HUDEP-2 (cell line): ENCODE data around the gene C16orf95.
"Not testable (repeated sequence)": the region's sequence is repeated elsewhere in the genome, so short reads cannot be mapped to it uniquely, and the experiment has no call there.

Experiments
- DNase-seq, 76 experiments: peaks; one replicate each; lab custom pipeline; 2025; ENCODE audit not compliant: unreplicated experiment in 76 of 76; lab: John Stamatoyannopoulos, UW

Gene C16orf95

DNA sequence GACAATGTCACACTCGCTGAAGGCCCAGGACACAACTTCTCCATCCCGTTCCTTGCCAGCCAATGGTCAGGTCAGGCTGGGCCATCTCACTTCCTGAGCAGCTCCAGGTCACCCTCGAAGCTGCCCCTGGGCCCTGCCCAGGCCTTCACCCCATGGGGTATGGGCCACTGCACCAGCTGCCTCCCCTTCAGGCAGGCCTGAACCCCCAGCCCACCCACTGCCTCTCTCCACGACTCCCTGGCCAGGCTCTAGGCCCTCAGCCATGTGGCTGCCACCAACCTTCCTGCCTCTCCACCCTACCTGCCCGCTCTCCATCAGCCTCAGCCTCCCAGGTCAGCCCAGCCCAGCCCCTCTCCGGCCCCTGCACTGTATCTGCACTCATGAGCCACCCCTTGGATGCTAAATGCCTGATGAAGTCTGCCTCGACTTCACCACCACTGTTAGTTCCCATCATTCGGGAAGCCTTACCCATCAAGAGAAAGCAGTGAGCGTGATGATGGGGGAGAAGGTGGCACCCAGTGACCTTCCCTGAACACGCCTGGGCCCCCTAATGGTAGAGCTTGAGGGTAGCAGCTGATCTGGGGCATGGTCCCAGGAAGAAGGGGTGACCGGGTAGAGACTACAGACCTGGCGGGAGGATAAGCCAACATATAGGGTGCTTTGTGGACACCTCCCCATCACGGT is 30.9 kb upstream of the C16orf95 start:
- no peak for DNase-seq

DNA sequence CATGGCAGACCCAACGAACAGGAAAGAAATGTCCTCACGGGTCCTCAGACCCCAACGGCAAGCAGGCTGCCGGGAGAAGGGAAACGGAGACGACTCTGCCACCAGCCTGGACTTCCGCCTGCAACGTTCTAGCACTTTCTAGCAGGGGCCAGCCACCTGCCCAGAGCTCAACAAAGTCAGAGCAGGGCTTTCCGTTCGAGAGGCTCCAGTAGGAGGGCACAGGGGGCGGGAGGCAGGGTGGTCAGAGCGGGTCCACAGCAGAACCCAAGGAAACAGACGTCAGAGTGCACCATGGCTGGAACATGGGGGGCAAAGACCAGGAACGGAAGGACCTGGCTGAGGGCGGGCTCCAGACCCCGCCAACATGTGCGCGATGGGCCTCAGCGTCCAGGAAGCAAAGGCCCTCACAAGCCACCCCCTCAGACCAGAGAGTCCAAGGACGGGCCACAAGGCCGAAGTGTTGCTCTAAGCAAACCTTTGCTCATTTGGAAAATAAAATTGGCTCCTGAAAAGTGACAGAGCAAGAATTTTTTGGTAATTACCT is 29.4 kb upstream of the C16orf95 start:
- no peak for DNase-seq

DNA sequence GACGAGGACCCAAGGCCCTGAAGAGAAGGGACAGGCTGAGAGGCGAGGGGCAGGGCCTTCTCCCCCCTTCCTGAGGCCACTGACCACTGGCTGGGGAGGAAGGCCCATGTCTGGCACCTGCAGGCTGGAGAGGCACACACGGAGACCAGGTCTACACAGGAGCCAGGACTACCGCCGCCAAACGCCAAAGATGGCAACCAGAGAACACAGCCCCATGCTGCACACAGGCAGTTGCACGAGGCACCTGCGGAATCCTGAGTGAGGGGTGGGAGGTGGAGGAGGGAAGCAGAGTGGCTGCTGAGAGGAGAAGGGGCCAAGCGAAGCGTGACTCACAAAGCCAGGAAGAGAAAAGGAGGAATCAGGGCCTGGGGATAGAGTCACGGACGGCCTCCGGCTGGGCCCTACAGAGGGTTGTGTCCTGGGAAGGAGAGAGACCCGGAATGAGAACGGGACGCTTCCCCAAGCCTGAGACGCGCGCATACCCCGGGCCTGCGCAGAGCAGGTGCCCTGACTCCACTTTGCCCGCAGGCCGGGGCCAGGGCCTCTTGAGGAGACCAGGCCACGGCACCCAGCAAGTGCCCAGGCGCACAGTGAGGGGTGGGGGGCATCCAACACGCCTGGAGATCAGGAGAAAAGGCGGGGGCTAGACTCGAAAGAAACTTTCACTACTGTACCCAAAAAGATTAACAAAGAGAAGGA is 28.7 kb upstream of the C16orf95 start:
- no peak for DNase-seq

DNA sequence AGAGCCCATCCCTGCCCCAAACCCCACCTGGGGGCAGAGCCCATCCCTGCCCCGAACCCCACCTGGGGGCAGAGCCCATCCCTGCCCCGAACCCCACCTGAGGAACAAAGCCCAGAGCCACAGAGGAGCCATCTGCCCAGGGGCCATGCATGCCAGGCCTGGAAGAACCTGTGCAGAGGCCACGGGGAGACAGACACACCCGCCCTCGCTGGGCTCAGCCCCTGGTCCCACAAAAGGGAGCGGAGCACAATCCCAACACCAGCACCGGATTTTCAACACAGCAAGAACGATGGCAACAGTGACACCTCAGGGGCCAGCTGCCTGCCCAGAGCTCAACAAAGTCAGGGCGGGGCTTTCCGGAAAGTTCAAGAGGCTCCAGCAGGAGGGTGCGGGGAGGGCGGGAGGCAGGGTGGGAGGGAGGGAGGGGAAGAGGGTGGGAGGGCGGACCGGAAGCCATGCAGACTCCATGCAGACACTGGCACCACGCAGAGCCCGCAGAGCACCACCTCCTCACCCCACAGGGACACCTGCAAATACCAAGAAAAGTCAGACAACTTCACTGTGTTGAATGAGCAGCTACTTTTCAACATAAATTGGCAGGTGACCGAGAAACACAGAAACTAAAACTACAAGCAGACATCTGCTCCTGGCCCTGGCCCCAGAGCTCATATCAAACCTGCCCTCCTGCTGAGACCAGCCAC is 27.9 kb upstream of the C16orf95 start:
- no peak for DNase-seq

DNA sequence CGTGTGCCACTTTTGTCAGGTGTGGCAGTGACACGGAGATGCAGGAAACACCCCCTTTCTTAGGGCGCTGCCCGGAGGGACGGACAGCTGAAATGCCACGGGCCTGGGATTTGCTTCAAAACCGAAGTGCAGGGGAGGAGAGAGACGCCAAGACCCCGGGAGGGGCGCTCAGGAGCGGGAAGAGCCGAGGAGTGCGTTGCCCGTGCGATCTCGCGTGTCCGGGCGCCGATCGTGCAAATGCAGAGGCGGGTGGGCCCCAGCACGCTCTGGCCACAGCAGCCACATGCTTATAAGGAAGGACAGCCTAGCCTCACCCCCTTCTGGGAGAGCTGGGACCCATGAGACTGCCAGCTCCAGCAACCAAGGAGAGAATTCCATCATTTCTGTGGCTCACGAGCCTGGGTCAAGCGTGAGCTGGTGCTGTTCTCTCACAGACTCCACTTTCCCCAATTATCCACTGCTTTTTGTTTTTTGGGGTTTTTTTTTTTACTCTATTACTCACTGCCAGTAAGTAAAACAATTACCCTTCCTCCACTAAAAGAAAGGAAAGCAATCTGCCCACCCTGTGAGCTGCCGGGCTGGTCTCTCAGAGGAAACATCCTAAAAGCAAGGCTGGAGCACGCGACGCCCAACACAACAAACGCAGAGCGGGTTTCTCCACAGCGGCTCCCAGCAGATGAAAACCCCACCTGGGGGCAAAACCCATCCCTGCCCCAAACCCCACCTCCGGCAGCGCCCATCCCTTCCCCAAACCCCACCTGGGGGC is 27.2 kb upstream of the C16orf95 start:
- no peak for DNase-seq

DNA sequence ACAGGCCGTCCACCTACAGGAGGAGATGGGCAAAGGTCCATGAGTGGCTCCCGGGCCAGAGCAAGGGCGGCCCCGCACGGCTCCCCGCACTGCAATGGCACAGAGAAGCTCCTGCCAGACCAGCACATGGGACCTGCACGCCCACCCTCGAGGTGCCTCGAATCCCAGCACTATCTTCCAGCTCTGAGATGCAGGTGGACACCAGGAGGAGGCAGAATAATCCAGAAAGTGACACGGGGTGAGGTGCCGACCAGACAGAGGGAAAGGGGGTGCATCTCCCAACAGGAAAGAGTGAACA is 26.5 kb upstream of the C16orf95 start:
- no peak for DNase-seq

DNA sequence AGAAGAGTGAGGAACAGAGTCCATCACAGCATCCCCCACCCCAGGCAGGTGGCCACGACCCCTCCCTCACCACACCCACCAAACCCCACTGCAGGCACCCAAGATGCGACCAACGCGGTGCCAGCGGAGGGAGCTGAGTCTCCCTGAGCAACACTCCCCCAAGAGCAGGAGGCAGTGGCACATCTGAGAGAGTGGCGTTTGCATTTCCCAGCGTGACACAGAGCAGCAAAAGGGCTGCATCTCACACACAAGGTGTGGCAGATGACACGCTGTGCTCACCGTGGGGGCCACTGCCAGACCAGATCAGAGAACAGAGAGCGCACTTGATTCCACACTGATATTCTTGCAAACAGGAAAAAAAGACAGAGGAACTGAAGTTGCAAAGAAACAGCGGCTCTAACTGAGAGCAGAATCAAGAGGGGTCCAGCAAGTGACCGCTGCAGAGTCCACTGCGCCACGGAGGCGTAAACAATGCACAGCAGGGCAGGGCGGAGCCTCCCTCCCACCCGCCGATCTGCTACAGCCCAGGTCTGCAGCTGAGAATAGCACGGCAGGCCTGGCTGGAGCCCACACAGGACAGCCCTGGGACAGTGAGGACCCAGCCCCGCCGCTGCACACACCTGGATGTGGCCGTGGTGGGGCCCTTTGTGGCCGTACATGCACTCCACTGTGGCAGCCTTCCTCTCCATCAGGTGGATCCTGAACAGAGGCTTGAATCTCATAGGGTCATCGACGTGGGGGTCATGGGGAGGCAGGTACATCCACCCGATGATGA is 26.0 kb upstream of the C16orf95 start:
- no peak for DNase-seq

DNA sequence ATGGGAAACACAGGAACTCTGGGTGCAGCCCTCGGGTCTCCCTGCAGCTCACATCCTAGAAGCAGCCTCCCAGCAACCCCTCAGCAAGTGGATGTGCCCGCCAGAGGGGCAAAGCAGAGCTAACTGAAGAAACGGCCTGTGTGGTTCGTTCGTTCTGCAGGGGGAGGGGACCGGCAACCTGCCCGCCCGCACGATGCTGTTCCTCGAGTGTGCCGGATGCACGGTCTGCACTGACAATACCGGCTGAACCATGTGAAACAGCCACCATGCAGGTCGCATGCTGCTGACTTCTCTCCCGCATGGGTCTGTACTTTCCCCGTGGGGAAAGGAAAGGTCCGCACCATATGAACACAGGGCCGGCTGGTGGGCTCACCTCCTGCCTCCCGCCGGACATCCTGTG is 25.3 kb upstream of the C16orf95 start:
- DNase-seq, result no peak

DNA sequence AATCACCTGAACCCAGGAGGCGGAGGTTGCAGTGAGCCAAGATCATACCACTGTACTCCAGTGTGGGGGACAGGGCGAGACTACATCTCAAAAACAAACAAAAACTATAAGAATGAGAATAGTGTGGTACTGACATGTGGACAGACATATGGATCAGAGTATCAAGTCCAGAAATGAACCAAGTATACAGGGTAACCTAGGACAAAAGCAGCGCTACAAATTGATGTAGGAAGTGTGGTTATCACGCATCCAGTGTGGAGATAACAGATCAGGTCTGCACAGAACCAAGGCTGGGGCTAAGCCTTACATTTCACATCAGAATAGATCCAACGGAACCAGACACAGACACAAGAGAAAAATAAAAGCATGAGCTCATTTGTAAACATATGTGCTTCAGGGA is 23.0 kb upstream of the C16orf95 start:
- no peak for DNase-seq

DNA sequence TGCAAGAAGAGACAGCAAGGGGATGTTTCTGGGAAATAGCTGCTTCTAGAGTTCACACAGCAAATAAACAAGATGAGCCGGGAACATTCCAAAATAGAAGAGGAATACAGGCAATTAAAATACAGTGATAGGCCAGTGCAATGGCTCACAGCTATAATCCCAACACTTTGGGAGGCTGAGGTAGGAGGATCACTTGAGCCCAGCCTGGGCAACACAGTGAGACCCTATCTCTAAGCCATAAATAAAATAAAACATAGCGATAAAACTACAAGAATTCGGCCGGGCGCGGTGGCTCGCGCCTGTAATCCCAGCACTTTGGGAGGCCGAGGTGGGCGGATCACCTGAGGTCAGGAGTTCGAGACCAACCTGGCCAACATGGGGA is 22.5 kb upstream of the C16orf95 start:
- DNase-seq, result not testable (repeated sequence)

DNA sequence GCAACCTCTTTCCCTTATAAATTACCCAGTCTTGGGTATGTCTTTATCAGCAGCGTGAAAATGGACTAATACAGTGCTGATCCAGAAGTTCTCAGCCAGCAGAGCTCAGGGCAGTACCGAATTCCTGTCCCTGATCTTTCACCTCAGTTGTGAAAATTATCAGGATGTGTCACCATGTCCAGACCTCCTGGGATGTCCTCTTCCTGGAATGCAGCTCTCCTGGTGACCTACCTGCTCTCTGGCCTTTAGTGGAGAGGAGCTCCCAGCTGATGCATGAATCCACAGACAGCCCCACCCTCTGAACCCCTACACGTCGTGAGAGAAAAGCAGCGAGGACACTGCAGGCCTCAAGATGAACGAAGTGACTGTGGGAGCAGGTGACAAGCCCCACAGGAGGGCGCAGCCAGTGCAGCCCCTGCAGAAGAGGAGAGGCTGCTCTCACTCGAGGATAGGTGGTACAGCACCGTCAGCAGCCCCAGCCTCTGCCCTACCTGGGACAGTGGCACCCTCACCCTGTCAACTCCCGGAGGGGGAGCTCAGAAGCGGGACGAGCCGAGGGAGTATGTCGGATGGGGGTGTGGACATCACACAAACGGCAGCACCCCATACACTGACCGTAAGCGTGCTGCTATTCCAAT is 22.0 kb upstream of the C16orf95 start:
- DNase-seq, result no peak

DNA sequence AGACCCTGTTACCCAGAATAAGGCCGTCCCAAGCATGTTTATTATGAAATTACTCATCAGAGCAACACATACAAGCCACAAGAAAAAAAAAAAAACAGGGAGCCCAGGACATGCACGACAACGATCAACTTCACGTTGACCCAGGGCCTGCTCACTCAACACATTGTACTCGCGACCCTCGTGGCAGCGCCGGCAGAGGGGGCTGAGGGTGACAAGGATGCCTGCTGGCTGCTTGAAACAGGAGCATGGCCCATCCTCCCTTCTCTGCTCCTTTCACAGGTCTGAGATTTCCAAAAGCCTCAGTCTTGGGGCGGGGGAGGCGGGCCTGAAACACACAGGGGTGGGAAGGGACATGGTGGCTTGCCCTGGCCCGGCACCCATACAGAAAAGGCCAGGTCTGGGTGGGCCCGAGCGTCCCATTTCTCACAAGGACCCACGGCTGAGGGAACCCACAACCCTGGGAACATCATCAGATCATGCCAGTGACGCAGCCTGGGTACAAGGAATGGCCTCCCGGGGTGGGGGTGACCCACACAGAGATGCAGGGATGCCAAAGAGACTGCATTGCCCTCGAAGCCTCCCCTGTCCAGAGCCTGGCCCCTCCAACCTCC is 21.1 kb upstream of the C16orf95 start:
- no peak for DNase-seq

DNA sequence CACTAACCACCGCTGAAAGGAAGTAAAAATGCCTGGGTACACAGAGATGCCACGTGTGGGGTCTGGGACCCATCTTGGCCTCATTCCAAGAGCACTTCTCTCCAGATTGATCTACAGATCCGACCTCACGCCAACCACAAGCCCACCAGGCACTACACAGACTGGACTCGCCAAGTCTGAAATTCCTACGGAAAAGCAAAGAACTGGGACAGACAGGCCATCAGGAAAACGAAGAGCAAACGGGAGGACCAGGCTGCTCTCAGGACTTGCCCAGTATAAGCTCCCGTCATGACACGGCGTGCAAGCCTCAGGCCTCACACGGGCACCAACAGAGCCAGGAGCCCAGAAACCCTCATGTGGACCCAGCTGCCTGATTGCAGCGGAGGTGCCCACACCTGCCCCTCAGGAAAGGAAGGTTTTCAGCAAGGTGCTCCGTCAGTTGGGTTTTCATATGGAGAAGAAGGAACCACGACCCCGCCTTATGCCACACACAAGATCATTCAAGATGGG is 20.1 kb upstream of the C16orf95 start:
- no peak for DNase-seq

DNA sequence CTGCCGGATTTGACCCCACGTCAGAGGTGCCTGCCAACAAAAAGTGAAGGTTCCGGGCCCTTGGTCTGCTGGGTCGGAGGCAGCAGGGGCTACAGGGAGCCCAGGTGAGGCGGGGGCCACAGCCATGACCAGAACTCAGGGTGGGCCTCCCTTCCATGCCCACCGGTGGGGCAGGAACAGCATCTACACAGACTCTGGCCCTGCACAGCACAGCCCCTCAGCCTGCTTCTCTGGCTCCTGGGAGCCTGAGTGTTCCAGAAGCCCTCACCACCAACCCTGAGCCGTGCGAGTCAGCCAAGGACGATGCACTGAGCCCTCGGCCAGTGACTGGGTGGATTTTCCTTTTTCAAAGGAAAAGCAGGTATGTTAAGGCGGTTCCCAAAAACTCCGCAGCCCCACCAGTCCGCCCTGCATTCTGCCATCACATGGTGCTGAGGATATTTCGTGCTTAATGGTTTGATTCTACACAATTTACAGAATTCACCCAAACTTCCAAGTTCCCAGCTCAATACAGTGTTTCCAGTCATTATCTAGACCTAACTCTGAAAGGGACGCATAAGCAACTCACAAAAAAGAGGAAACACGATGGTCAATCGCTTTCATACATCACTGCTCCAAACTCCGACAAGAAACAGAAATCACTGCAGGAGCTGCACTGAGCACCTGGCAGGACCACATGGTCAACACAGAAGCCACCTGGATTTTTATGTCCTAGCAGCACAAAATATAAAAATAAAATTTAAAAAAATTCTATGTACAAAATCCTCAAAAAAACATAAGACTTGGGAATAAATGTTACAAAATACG is 19.4 kb upstream of the C16orf95 start:
- DNase-seq, result no peak

DNA sequence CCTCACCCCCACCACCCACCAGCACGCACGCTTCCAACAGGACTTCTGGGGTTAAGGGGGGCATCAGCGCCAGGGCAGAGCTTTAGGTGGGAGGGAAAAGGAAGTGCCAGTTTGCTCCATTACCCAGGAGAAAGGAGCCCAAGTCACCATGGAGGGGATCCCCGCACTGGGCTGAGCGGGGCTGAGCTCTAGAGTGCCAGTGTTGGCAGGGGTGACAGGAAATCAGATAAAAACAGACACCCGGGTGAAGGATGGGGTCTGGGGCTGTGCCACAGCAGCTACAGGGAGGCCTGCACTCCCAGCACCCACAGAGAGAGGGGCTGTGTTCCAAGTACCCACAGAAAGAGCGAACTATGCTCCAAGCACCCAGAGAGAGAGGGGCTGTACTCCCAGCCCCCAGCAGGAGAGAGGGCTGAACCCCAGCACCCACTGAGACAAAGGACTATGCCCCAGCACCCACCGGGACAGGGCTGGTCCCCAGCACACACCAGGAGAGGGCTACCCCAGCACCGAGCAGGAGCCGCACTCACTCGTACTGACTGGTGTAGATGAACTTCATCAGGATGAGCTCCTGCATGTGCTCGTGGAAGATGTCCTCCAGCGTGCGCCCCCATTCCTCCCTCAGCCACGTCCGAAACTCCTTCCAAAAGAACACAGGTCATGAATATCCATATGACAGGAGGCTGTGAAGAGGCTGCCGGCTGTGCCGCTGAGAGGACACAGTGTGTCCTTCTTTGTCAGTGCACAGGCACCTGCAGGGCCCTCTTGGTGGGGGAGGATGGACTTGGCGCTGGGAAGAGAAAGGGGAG is 18.6 kb upstream of the C16orf95 start:
- DNase-seq, result no peak

DNA sequence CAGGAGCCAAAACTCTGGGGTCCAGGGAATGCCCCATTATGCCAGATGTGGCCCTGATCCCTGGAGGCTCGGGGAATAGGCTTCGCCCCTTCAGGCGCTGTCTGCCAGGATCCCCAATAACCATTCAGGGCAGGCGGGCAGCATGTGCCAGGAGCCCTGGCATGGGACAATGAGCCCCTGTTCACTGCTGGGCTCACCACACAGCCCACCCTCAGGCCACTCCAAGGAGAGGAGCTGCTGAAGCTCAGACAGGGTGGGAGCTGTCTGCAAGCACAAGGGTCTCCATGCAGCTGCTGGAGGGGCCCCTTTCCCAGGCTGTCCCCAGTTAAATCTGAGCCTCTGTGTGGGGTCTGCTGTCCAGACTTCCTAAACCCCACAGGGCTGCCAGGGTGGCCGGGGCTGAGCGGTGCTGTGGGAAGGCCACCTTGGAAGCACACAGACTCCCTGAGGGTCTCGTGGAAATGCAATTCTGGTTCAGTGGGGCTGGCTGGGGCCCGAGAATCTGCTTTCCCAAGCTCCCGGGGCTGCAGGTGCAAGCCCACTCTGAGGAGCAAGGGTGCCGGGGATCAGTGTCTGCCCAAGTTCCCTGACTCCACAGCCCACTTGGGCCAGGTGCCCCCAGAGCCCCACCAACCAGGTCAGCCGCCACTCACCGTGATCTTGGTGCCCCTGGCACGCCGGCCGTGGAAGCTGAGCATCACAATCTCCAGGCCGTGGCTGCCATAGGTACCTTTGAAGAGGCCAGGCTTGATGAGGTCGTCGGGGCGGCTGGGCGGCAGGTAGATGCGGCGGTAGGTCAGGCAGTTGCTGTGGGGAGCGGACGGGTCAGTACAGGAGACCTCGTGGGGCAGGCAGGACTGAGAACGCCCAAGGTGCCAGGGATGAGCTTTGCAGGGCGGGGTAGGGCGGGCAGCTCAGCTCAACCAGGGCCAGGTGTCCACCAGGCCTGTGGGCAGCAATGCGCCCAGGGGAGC is 17.7 kb upstream of the C16orf95 start:
- DNase-seq, result no peak
